Suprapubic skin (tissue), 3 donors: Measurements from ENCODE around the gene PLD5.

ENCODE experiments used
- EP300 ChIP-seq: sonication (generic); formaldehyde crosslinking; IDR thresholded peaks from one replicate; pipeline ENCODE4 v1.6.1; 2017; ENCODE audit warnings: antibody characterized with exemption
- TF ChIP-seq, protein P1 (sequence below), 2 donors: fragments of 200-600 bp in 1 of 2; fragments of 450-650 bp in 1 of 2; sonication (generic) in 1 of 2; IDR thresholded peaks; one replicate each; pipeline ENCODE4 v1.5.1; 2016 to 2019; ENCODE audit warnings: antibody characterized with exemption in 2 of 2, mild to moderate bottlenecking in 1 of 2, moderate library complexity in 1 of 2

DNA sequence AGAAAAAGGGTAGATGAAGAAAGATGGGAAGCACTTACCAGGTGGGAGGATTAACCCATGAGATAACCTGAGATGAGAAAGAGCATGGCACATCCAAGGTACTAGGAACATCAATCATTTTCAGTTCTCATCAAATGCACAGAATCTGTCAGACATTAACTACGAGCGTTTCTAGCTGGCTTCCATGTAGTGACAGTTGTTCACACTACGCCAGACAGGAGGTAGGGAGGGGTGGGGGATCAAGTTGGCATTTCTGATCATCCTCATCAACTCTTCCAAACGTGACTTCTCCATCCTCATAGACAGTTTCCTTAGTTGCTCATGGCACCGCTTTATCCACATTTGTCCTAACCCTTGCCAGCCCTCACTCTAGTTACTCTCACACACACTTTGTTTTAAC is 120.2 kb downstream of the PLD5 start:
- no peak for TF ChIP-seq EP300
- TF ChIP-seq, protein P1, sequence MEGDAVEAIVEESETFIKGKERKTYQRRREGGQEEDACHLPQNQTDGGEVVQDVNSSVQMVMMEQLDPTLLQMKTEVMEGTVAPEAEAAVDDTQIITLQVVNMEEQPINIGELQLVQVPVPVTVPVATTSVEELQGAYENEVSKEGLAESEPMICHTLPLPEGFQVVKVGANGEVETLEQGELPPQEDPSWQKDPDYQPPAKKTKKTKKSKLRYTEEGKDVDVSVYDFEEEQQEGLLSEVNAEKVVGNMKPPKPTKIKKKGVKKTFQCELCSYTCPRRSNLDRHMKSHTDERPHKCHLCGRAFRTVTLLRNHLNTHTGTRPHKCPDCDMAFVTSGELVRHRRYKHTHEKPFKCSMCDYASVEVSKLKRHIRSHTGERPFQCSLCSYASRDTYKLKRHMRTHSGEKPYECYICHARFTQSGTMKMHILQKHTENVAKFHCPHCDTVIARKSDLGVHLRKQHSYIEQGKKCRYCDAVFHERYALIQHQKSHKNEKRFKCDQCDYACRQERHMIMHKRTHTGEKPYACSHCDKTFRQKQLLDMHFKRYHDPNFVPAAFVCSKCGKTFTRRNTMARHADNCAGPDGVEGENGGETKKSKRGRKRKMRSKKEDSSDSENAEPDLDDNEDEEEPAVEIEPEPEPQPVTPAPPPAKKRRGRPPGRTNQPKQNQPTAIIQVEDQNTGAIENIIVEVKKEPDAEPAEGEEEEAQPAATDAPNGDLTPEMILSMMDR (IDR thresholded peaks at IDR 0.05) = no peak
